SK-N-SH (cell line): Measurements from ENCODE around the gene ZC2HC1C. TPM values are rescaled to one million over a fixed set of nuclear protein-coding genes. Genes with fewer than 3 reads are reported as not detected.

Experiments used
- CTCF ChIA-PET: fragments of 300-600, 350-600 bp; formaldehyde crosslinking; extraction: SDS; loops from one replicate; lab custom pipeline; 2021; lab: Yijun Ruan, JAX
- POLR2A ChIA-PET: fragments of 350-600 bp; sonication (Branson Sonifier 250); formaldehyde crosslinking; extraction: SDS; loops from one replicate; lab custom pipeline; 2020; ENCODE audit warnings: antibody characterized with exemption, inconsistent platforms; lab: Yijun Ruan, JAX
- DNase-seq: peaks from one replicate; pipeline ENCODE4 v3.0.0; 2012
- H2AFZ ChIP-seq: fragments of 200-600 bp; sonication (generic); 2 replicates; pipeline ENCODE4 v1.8.1; 2016; ENCODE audit warnings: antibody characterized with exemption, mild to moderate bottlenecking, low read depth
- H3F3A ChIP-seq: fragments of 200-600 bp; sonication (generic); replicated peaks from 2 replicates; pipeline ENCODE3; 2016; ENCODE audit warnings: antibody characterized with exemption, mild to moderate bottlenecking; ENCODE audit not compliant: insufficient read depth
- H3K27ac ChIP-seq, 2 experiments: fragments of 200-500 bp in 1 of 2; fragments of 200-600 bp in 1 of 2; sonication (Bioruptor generic) in 1 of 2; sonication (generic), shearing (Covaris generic) in 1 of 2; 2 replicates each; pipeline versions ENCODE4 v1.5.1 to v1.6.1; 2014 to 2016; ENCODE audit warnings: low read depth in 2 of 2, inconsistent platforms in 1 of 2, low read length in 1 of 2, mild to moderate bottlenecking in 1 of 2, mixed read lengths in 1 of 2
- H3K27me3 ChIP-seq: fragments of 200-600 bp; sonication (generic), shearing (Covaris generic); 2 replicates; pipeline ENCODE4 v1.6.1; 2016; ENCODE audit warnings: mixed run types; ENCODE audit not compliant: insufficient read depth
- H3K36me3 ChIP-seq, 2 experiments: fragments of 200-500 bp in 1 of 2; fragments of 200-600 bp in 1 of 2; sonication (Bioruptor generic) in 1 of 2; sonication (generic) in 1 of 2; replicated peaks in 1 of 2; 2 replicates each; pipeline versions ENCODE3 to v1.5.1; 2014 to 2016; ENCODE audit warnings: low read length in 1 of 2, mild to moderate bottlenecking in 1 of 2; ENCODE audit not compliant: insufficient read depth in 2 of 2, control insufficient read depth in 1 of 2
- H3K4me1 ChIP-seq, 2 experiments: fragments of 200-500 bp in 1 of 2; fragments of 200-600 bp in 1 of 2; sonication (Bioruptor generic) in 1 of 2; sonication (generic), shearing (Covaris generic) in 1 of 2; 2 replicates each; pipeline versions ENCODE4 v1.5.1 to v1.6.1; 2014 to 2016; ENCODE audit warnings: low read depth in 1 of 2, low read length in 1 of 2, mixed run types in 1 of 2; ENCODE audit not compliant: insufficient read depth in 2 of 2, control insufficient read depth in 1 of 2
- H3K4me2 ChIP-seq: fragments of 200-600 bp; sonication (generic), shearing (Covaris generic); 2 replicates; pipeline ENCODE4 v1.6.1; 2017; ENCODE audit warnings: mixed run types
- H3K4me3 ChIP-seq, 2 experiments: fragments of 200-500 bp in 1 of 2; fragments of 200-600 bp in 1 of 2; sonication (Bioruptor generic) in 1 of 2; sonication (generic), shearing (Covaris generic) in 1 of 2; 2 replicates each; pipeline versions ENCODE4 v1.5.1 to v1.8.1; 2014 to 2016; ENCODE audit warnings: low read depth in 2 of 2, inconsistent platforms in 1 of 2, low read length in 1 of 2, mild to moderate bottlenecking in 1 of 2, mixed read lengths in 1 of 2, moderate library complexity in 1 of 2
- H3K79me2 ChIP-seq: fragments of 200-600 bp; sonication (generic); 2 replicates; pipeline ENCODE4 v1.8.1; 2017; ENCODE audit warnings: mild to moderate bottlenecking; ENCODE audit not compliant: insufficient read depth
- H3K9ac ChIP-seq: fragments of 200-600 bp; sonication (generic); 2 replicates; pipeline ENCODE4 v1.6.1; 2017; ENCODE audit warnings: mixed run types
- H3K9me2 ChIP-seq: fragments of 200-600 bp; sonication (generic); 2 replicates; pipeline ENCODE4 v1.6.1; 2017; ENCODE audit warnings: mixed run types
- H3K9me3 ChIP-seq: fragments of 200-600 bp; sonication (generic); 2 replicates; pipeline ENCODE4 v1.6.1; 2017; ENCODE audit warnings: mixed run types, mild to moderate bottlenecking, moderate library complexity
- H4K20me1 ChIP-seq: fragments of 200-600 bp; sonication (generic); 2 replicates; pipeline ENCODE4 v1.6.1; 2017; ENCODE audit warnings: mild to moderate bottlenecking, mixed run types; ENCODE audit not compliant: insufficient read depth
- CTCF ChIP-seq: fragments of 200-600 bp; sonication (generic); IDR thresholded peaks from 2 replicates; pipeline ENCODE4 v1.6.1; 2017; ENCODE audit warnings: antibody characterized with exemption, mild to moderate bottlenecking, moderate library complexity
- ELF1 ChIP-seq: IDR thresholded peaks from 2 replicates; pipeline ENCODE4 v1.4.0; 2012
- FOSL2 ChIP-seq: IDR thresholded peaks from 2 replicates; pipeline ENCODE4 v1.4.0; 2012; ENCODE audit warnings: low read depth, mild to moderate bottlenecking, moderate library complexity, borderline replicate concordance
- FOXJ3 ChIP-seq: sonication (generic); formaldehyde crosslinking; IDR thresholded peaks from 2 replicates; pipeline ENCODE4 v1.5.1; 2020; ENCODE audit warnings: mild to moderate bottlenecking, missing genetic modification reagents
- FOXM1 ChIP-seq: IDR thresholded peaks from 2 replicates; pipeline ENCODE4 v1.4.0; 2012; ENCODE audit warnings: low read depth, mild to moderate bottlenecking
- GABPA ChIP-seq: IDR thresholded peaks from 2 replicates; pipeline ENCODE4 v1.4.0; 2012; ENCODE audit warnings: low read depth, mild to moderate bottlenecking
- JUND ChIP-seq: IDR thresholded peaks from 2 replicates; pipeline ENCODE4 v1.4.0; 2012
- MEF2A ChIP-seq: IDR thresholded peaks from 2 replicates; pipeline ENCODE4 v1.4.0; 2012; ENCODE audit warnings: low read depth, borderline replicate concordance
- MXI1 ChIP-seq: IDR thresholded peaks from 2 replicates; pipeline ENCODE4 v1.6.1; 2012; ENCODE audit warnings: mild to moderate bottlenecking, low read depth, low read length, improper control_type of control experiment
- NFIC ChIP-seq: IDR thresholded peaks from 2 replicates; pipeline ENCODE4 v1.4.0; 2012; ENCODE audit warnings: borderline replicate concordance
- NRF1 ChIP-seq: IDR thresholded peaks from 2 replicates; pipeline ENCODE4 v1.6.1; 2012; ENCODE audit warnings: low read depth, mild to moderate bottlenecking, low read length
- PBX3 ChIP-seq: IDR thresholded peaks from 2 replicates; pipeline ENCODE4; 2012
- POLR2AphosphoS5 ChIP-seq: IDR thresholded peaks from 2 replicates; pipeline ENCODE4 v1.6.1; 2012; ENCODE audit warnings: low read depth, low read length
- REST ChIP-seq: IDR thresholded peaks from 2 replicates; pipeline ENCODE4 v1.6.1; 2012; ENCODE audit warnings: mild to moderate bottlenecking, low read depth, low read length, moderate library complexity
- RXRA ChIP-seq: IDR thresholded peaks from 2 replicates; pipeline ENCODE4 v1.4.0; 2012; ENCODE audit warnings: low read depth, mild to moderate bottlenecking, borderline replicate concordance
- SIN3A ChIP-seq: IDR thresholded peaks from 2 replicates; pipeline ENCODE4 v1.6.1; 2012; ENCODE audit warnings: low read depth, mild to moderate bottlenecking, low read length, moderate library complexity, borderline replicate concordance
- SMC3 ChIP-seq: IDR thresholded peaks from 2 replicates; pipeline ENCODE4 v1.6.1; 2012; ENCODE audit warnings: low read depth, low read length, improper control_type of control experiment
- USF1 ChIP-seq: IDR thresholded peaks from 2 replicates; pipeline ENCODE4 v1.4.0; 2012; ENCODE audit warnings: low read depth, borderline replicate concordance
- USF2 ChIP-seq: fragments of 150-350 bp; IDR thresholded peaks from 2 replicates; pipeline ENCODE4 v1.6.1; 2017; ENCODE audit warnings: antibody characterized with exemption, low read length, low read depth, borderline replicate concordance
- WGBS: methylation state at CpG from one replicate; pipeline ENCODE4 v1.1.6; 2017; ENCODE audit warnings: low lambda C conversion rate; 5-methylcytosine and 5-hydroxymethylcytosine counted together
- polyA plus RNA-seq, 3 experiments: library from polyadenylated mRNA; depleted of rRNA; stranded (reverse); fragments of >200 nt; gene quantifications; 2 replicates each; pipeline ENCODE4 v1.2.3, GENCODE V29; 2012

The ZC2HC1C gene
- polyA plus RNA-seq, 1 of the 3 experiments (the other 2 are of a cell fraction): 1.2 TPM

GRCh38 chr14:75125617-75126016 lies 56.2 kb downstream of the ZC2HC1C start:
- Histone ChIP-seq H3K9ac (peak overlapping the region; percentile 93; the same call in 1 of the 2 replicates), H3K27ac (peak overlapping the region; percentile 34 to 77; a peak in 3 of 4 replicates), H3K9me3 (no peaks in the 10 kb centered on the region), H3K4me3 (peak overlapping the region; percentile 70 to 85), H3K27me3 (no peaks in the 10 kb centered on the region), H3K4me1 (peaks cover 3 to 17% of the 10 kb centered on the region in 2 experiments; a peak in 3 of 4 replicates), H3F3A (peaks cover 37% of the 10 kb centered on the region), H3K9me2 (no peaks in the 10 kb centered on the region), H4K20me1 (no peaks in the 10 kb centered on the region), H3K4me2 (peak overlapping the region; percentile 75), H3K79me2 (peaks cover 50% of the 10 kb centered on the region), H3K36me3 (peaks cover 8 to 11% of the 10 kb centered on the region in 2 experiments)
- peak; percentile 12 for DNase-seq
- ChIA-PET CTCF (interaction anchor here (0.9 to 11.6 kb wide), 9 partner anchors 120 to 363 kb away, joined by 3 to 237 read pairs (median 4); no protein-coding TSS in a partner anchor), POLR2A (interaction anchor here (1.2 kb wide), 1 partner anchor 308 kb away, joined by 3 read pairs; no protein-coding TSS in a partner anchor)
- no peak for TF ChIP-seq GABPA
- 0 out of 2 replicates have a peak, but pooled peaks have one; percentile 7 for TF ChIP-seq NFIC
- TF ChIP-seq USF1: no peak
- peak; percentile 38; the same call in 1 of the 2 replicates for TF ChIP-seq JUND
- TF ChIP-seq SIN3A: no peak
- TF ChIP-seq POLR2AphosphoS5: 0 out of 2 replicates have a peak, but pooled peaks have one; percentile 19
- TF ChIP-seq FOXM1: no peak
- TF ChIP-seq FOSL2: peak; percentile 73; the same call in 1 of the 2 replicates
- TF ChIP-seq, all 33 proteins: peak for 4
- WGBS: 33% methylated on average over 5 of the region's 5 CpGs
- H2AFZ ChIP-seq: no peak overlapping the region

- H3K27ac ChIP-seq: peak overlapping the region; percentile 77 to 92
- ChIA-PET POLR2A (interaction anchor here (0.7 to 1.3 kb wide), 6 partner anchors 146 to 308 kb away, joined by 3 to 8 read pairs (median 4); no protein-coding TSS in a partner anchor), CTCF (interaction anchor here (0.7 to 11.6 kb wide), 8 partner anchors 10 to 435 kb away, joined by 3 to 237 read pairs (median 5); partner anchors contain the start of gene ZC2HC1C)
- H3K36me3 ChIP-seq: peaks cover 2 to 14% of the 10 kb centered on the region in 2 experiments
- H3K4me3 ChIP-seq: peak overlapping the region; percentile 70 to 85
- H3K4me2 ChIP-seq: peak overlapping the region; percentile 75
- H3F3A ChIP-seq: peaks cover 37% of the 10 kb centered on the region
- no peaks in the 10 kb centered on the region for H3K9me2 ChIP-seq
- H2AFZ ChIP-seq: peak overlapping the region; percentile 88; the same call in 1 of the 2 replicates
- peaks cover 50% of the 10 kb centered on the region for H3K79me2 ChIP-seq
- peak; percentile 31 for DNase-seq
- H3K4me1 ChIP-seq: peaks cover 3 to 17% of the 10 kb centered on the region in 2 experiments; a peak in 3 of 4 replicates
- 5% methylated on average over 6 of the region's 6 CpGs for WGBS
- no peaks in the 10 kb centered on the region for H4K20me1 ChIP-seq
- H3K27me3 ChIP-seq: no peaks in the 10 kb centered on the region
- peak overlapping the region; percentile 93 for H3K9ac ChIP-seq
- no peaks in the 10 kb centered on the region for H3K9me3 ChIP-seq
- TF ChIP-seq CTCF: no peak
- TF ChIP-seq MEF2A: no peak
- TF ChIP-seq FOXJ3 (CRISPR knock-in tag): no peak
- no peak for TF ChIP-seq SIN3A
- TF ChIP-seq FOXM1: no peak
- no peak for TF ChIP-seq PBX3
- TF ChIP-seq JUND: no peak
- TF ChIP-seq ELF1: no peak
- TF ChIP-seq MXI1: no peak
- TF ChIP-seq NRF1: no peak
- no peak for TF ChIP-seq GABPA
- TF ChIP-seq SMC3: no peak
- no peak for TF ChIP-seq RXRA
- no peak for TF ChIP-seq USF2
- no peak for TF ChIP-seq REST
Measured at GRCh38 chr14:75126121-75126544, 56.7 kb downstream of the ZC2HC1C start.
